DOHH2 (cell line): ENCODE data around the gene FHOD3.

Source experiments
- EZH2phosphoT487 ChIP-seq: fragments of 200-600 bp; sonication (generic); IDR thresholded peaks from 2 replicates; pipeline ENCODE4 v1.6.1; 2017; ENCODE audit warnings: borderline replicate concordance, mild to moderate bottlenecking, antibody characterized with exemption, low read length, moderate library complexity, mixed read lengths
- TF ChIP-seq, protein P1 (sequence below): fragments of 200-600 bp; sonication (generic); IDR thresholded peaks from one replicate; pipeline ENCODE4 v1.5.1; 2014; ENCODE audit warnings: antibody characterized with exemption, mild to moderate bottlenecking, low read depth, low read length; ENCODE audit not compliant: poor library complexity, severe bottlenecking

DNA sequence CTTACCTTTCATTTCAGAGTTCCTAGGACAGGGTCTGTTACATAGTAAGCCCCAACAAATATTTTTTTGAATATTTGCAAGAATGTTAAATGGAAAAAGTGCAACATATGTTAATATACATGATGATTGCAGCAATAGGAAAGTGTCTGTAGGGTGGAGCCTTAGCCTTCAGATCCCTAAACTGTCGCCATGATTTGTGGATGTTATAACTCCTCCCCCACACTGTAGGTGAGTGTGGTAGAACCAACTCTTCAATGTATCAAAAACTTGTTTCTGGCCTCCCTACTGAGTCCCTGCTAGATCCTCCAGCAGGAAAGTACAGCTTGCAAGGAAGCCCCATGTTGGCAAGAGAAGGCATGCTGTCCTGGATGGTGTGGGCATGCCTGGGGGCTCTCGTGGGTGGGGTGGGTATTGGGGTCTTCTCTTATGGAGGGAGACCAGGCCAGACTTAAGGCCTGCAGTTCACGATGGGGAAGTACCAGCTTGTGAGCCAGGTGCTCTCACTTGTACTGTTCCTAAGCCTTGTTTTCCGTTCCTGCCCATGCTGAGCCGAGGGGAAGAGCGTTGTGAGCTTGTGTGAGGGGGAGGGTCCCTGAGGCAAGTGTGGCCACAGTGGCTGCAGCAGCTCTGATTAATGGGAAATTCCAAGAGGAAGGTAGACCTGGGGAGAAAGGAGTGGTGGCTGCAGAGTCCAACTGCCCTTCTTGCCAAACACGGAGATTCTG is 11.4 kb downstream of the FHOD3 start:
- TF ChIP-seq, protein P1, sequence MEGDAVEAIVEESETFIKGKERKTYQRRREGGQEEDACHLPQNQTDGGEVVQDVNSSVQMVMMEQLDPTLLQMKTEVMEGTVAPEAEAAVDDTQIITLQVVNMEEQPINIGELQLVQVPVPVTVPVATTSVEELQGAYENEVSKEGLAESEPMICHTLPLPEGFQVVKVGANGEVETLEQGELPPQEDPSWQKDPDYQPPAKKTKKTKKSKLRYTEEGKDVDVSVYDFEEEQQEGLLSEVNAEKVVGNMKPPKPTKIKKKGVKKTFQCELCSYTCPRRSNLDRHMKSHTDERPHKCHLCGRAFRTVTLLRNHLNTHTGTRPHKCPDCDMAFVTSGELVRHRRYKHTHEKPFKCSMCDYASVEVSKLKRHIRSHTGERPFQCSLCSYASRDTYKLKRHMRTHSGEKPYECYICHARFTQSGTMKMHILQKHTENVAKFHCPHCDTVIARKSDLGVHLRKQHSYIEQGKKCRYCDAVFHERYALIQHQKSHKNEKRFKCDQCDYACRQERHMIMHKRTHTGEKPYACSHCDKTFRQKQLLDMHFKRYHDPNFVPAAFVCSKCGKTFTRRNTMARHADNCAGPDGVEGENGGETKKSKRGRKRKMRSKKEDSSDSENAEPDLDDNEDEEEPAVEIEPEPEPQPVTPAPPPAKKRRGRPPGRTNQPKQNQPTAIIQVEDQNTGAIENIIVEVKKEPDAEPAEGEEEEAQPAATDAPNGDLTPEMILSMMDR, result no peak
- no peak for TF ChIP-seq EZH2phosphoT487
